Testis (tissue), 2 donors: ENCODE data around the gene ANXA6.
A peak's percentile ranks its signal among the peaks of the same experiment; 100 is the strongest.

Source experiments
- CTCF ChIP-seq, 3 experiments: fragments of 450-650 bp in 2 of 3; fragments of 200-600 bp in 1 of 3; sonication (generic) in 1 of 3; IDR thresholded peaks; one replicate each; pipeline ENCODE4 v1.5.1; 2016 to 2019; ENCODE audit warnings: antibody characterized with exemption in 3 of 3, mild to moderate bottlenecking in 2 of 3, moderate library complexity in 1 of 3
- POLR2A ChIP-seq: fragments of 450-650 bp; IDR thresholded peaks from one replicate; pipeline ENCODE4 v1.6.1; 2017; ENCODE audit warnings: antibody characterized with exemption, mild to moderate bottlenecking, moderate library complexity

DNA sequence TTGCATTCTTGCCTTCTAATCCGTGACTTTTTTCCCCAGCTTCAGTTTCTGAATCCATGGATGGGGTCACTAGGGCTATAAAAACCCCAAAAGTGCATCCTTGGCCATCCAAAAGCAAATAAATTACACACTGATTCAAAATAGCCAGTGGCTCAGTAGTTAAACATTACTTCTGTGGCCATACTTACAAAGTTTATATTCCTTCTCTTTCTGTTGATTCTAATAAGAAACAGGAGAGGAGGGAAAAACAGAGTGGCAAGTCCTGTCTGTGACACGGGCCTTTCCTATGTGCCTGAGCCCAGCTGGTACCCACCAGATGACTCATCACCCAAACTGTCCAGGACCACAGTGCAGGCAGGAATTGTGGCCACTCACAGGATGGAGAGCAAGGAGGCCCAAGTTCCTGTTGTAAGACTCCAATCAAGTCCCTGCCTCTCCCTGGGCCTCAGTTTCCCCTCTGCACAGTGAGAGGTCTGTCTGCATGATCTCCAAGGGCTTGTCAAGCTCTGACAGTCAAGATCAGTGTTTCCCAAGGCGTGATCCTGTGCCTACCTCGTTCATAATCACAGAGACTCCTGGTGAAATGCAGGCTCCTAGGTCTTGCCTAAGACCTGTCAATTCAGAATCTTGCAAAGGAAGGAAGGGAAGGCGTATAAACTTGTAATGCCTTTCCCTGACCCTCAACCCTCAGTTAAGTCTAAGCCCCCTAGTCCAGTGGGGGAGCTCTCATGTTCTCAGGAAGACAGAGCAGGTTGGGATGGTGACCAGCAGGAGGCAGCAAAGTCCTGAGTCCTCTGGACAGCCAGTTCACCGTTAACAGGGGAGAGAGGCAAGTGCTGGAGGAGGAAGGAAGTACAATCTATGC lies 106.3 kb downstream of the ANXA6 start:
- no peak for TF ChIP-seq POLR2A
- peak; percentile 73 to 92 (median 86) for TF ChIP-seq CTCF (IDR thresholded peaks at IDR 0.05)
